GM15510 (cell line): Measurements from ENCODE around the gene SPRING1.

Source experiments
- POLR2A ChIP-seq: IDR thresholded peaks from 3 replicates; pipeline ENCODE4 v1.6.1; 2011; ENCODE audit warnings: borderline replicate concordance; ENCODE audit not compliant: insufficient read length; ENCODE audit errors: extremely low read depth

SPRING1 gene

GRCh38 chr12:116719731-116720528 is 17.9 kb downstream of the SPRING1 start:
- TF ChIP-seq POLR2A: no peak

GRCh38 chr12:116718655-116719454 is 19.0 kb downstream of the SPRING1 start:
- TF ChIP-seq POLR2A: no peak

GRCh38 chr12:116717466-116718437 is 20.1 kb downstream of the SPRING1 start:
- no peak for TF ChIP-seq POLR2A

- TF ChIP-seq POLR2A: no peak
Measured at GRCh38 chr12:116714175-116714574, 23.7 kb downstream of the SPRING1 start.

GRCh38 chr12:116713527-116713926 is 24.3 kb downstream of the SPRING1 start:
- TF ChIP-seq POLR2A: no peak

- TF ChIP-seq POLR2A: no peak
Measured at GRCh38 chr12:116712458-116713303, 25.2 kb downstream of the SPRING1 start.

GRCh38 chr12:116710370-116711150 is 27.3 kb downstream of the SPRING1 start:
- no peak for TF ChIP-seq POLR2A

- TF ChIP-seq POLR2A: no peak
Measured at GRCh38 chr12:116709768-116710167, 28.1 kb downstream of the SPRING1 start.

- TF ChIP-seq POLR2A: no peak
Measured at GRCh38 chr12:116708826-116709756, 28.8 kb downstream of the SPRING1 start.

- TF ChIP-seq POLR2A: no peak
Measured at GRCh38 chr12:116707751-116708150, 30.1 kb downstream of the SPRING1 start.

- TF ChIP-seq POLR2A: no peak
Measured at GRCh38 chr12:116703214-116703795, 34.6 kb downstream of the SPRING1 start.

GRCh38 chr12:116701432-116701831 is 36.4 kb downstream of the SPRING1 start:
- TF ChIP-seq POLR2A: no peak
